Loucy (cell line): ENCODE results near the gene SDK1.

Experiments
- H2AFZ ChIP-seq: fragments of 200-600 bp; sonication (generic); 2 replicates; pipeline ENCODE4 v1.6.0; 2016; ENCODE audit warnings: antibody characterized with exemption, mild to moderate bottlenecking, low read length, moderate library complexity
- H3F3A ChIP-seq: fragments of 200-600 bp; 2 replicates; pipeline ENCODE4 v1.6.0; 2016; ENCODE audit warnings: antibody characterized with exemption, low read depth, mild to moderate bottlenecking
- H3K27me3 ChIP-seq: fragments of 200-600 bp; sonication (generic); 2 replicates; pipeline ENCODE4 v1.6.1; 2014; ENCODE audit warnings: low read length, mild to moderate bottlenecking; ENCODE audit not compliant: insufficient read depth, poor library complexity, severe bottlenecking
- H3K36me3 ChIP-seq: fragments of 200-600 bp; sonication (generic); 2 replicates; pipeline ENCODE4 v1.6.1; 2016; ENCODE audit warnings: low read length; ENCODE audit not compliant: insufficient read depth
- H3K4me1 ChIP-seq: fragments of 200-600 bp; sonication (generic); 2 replicates; pipeline ENCODE4 v1.5.1; 2014; ENCODE audit warnings: low read length, mild to moderate bottlenecking; ENCODE audit not compliant: insufficient read depth, poor library complexity, severe bottlenecking
- H3K4me2 ChIP-seq: fragments of 200-600 bp; sonication (generic); 2 replicates; pipeline ENCODE4 v1.6.0; 2014; ENCODE audit warnings: antibody characterized with exemption, low read length, low read depth, mild to moderate bottlenecking; ENCODE audit not compliant: poor library complexity, severe bottlenecking
- H3K4me3 ChIP-seq: fragments of 200-600 bp; sonication (generic); 2 replicates; pipeline ENCODE4 v1.5.1; 2014; ENCODE audit warnings: low read length, mild to moderate bottlenecking, mixed read lengths; ENCODE audit not compliant: poor library complexity, severe bottlenecking
- H3K79me2 ChIP-seq: fragments of 200-600 bp; sonication (generic); 2 replicates; pipeline ENCODE4 v1.6.1; 2014; ENCODE audit warnings: low read length; ENCODE audit not compliant: insufficient read depth
- H3K9ac ChIP-seq: fragments of 200-600 bp; sonication (generic); 2 replicates; pipeline ENCODE4 v1.6.0; 2014; ENCODE audit warnings: mild to moderate bottlenecking, low read depth, low read length, moderate library complexity; ENCODE audit not compliant: poor library complexity, severe bottlenecking
- H3K9me2 ChIP-seq: fragments of 200-600 bp; sonication (generic); replicated peaks from 2 replicates; pipeline ENCODE4 v1.6.1; 2016; ENCODE audit warnings: low read depth, low read length, mixed read lengths
- H3K9me3 ChIP-seq: fragments of 200-600 bp; sonication (generic); 2 replicates; pipeline ENCODE4 v1.6.1; 2014; ENCODE audit warnings: mild to moderate bottlenecking, antibody characterized with exemption, low read length, low read depth; ENCODE audit not compliant: insufficient read depth
- H4K20me1 ChIP-seq: fragments of 200-600 bp; sonication (generic); 2 replicates; pipeline ENCODE4 v1.6.0; 2014; ENCODE audit warnings: antibody characterized with exemption, low read length, mild to moderate bottlenecking; ENCODE audit not compliant: insufficient read depth, poor library complexity, severe bottlenecking
- EZH2phosphoT487 ChIP-seq: fragments of 200-600 bp; IDR thresholded peaks from 2 replicates; pipeline ENCODE4 v1.6.1; 2018; ENCODE audit warnings: antibody characterized with exemption, mild to moderate bottlenecking, moderate library complexity, borderline replicate concordance
- TF ChIP-seq, protein P1 (sequence below): fragments of 200-600 bp; sonication (generic); conservative IDR thresholded peaks from 2 replicates; pipeline ENCODE4 v1.5.1; 2014; ENCODE audit warnings: mild to moderate bottlenecking, antibody characterized with exemption, low read length

The SDK1 gene

GRCh38 chr7:3374239-3374638 lies 73.2 kb downstream of the SDK1 start:
- H3K9me3 ChIP-seq: no peaks in the 10 kb centered on the region
- no peaks in the 10 kb centered on the region for H3K79me2 ChIP-seq
- peaks cover 10% of the 10 kb centered on the region for H3K4me1 ChIP-seq
- H3K36me3 ChIP-seq: no peaks in the 10 kb centered on the region
- no peaks in the 10 kb centered on the region for H3F3A ChIP-seq
- TF ChIP-seq EZH2phosphoT487: no peak
- TF ChIP-seq, protein P1, sequence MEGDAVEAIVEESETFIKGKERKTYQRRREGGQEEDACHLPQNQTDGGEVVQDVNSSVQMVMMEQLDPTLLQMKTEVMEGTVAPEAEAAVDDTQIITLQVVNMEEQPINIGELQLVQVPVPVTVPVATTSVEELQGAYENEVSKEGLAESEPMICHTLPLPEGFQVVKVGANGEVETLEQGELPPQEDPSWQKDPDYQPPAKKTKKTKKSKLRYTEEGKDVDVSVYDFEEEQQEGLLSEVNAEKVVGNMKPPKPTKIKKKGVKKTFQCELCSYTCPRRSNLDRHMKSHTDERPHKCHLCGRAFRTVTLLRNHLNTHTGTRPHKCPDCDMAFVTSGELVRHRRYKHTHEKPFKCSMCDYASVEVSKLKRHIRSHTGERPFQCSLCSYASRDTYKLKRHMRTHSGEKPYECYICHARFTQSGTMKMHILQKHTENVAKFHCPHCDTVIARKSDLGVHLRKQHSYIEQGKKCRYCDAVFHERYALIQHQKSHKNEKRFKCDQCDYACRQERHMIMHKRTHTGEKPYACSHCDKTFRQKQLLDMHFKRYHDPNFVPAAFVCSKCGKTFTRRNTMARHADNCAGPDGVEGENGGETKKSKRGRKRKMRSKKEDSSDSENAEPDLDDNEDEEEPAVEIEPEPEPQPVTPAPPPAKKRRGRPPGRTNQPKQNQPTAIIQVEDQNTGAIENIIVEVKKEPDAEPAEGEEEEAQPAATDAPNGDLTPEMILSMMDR: no peak
- no peak overlapping the region for H3K4me3 ChIP-seq
- no peak overlapping the region for H3K4me2 ChIP-seq
- no peak overlapping the region for H3K9ac ChIP-seq
- H4K20me1 ChIP-seq: no peaks in the 10 kb centered on the region
- H3K9me2 ChIP-seq: no peaks in the 10 kb centered on the region
- no peaks in the 10 kb centered on the region for H3K27me3 ChIP-seq
- H2AFZ ChIP-seq: no peak overlapping the region

GRCh38 chr7:3378390-3379150 lies 77.5 kb downstream of the SDK1 start:
- no peak overlapping the region for H2AFZ ChIP-seq
- TF ChIP-seq, protein P1: no peak
- TF ChIP-seq EZH2phosphoT487: no peak
- no peak overlapping the region for H3K9ac ChIP-seq
- no peaks in the 10 kb centered on the region for H3K27me3 ChIP-seq
- H3K36me3 ChIP-seq: no peaks in the 10 kb centered on the region
- no peak overlapping the region for H3K4me3 ChIP-seq
- H3K4me1 ChIP-seq: no peaks in the 10 kb centered on the region
- no peaks in the 10 kb centered on the region for H3K9me2 ChIP-seq
- no peaks in the 10 kb centered on the region for H3F3A ChIP-seq
- H3K4me2 ChIP-seq: no peak overlapping the region
- H3K9me3 ChIP-seq: no peaks in the 10 kb centered on the region
- no peaks in the 10 kb centered on the region for H4K20me1 ChIP-seq
- H3K79me2 ChIP-seq: no peaks in the 10 kb centered on the region

GRCh38 chr7:3380034-3380433 lies 79.0 kb downstream of the SDK1 start:
- no peak overlapping the region for H3K4me2 ChIP-seq
- no peaks in the 10 kb centered on the region for H3K27me3 ChIP-seq
- H3K9me3 ChIP-seq: no peaks in the 10 kb centered on the region
- no peak overlapping the region for H3K4me3 ChIP-seq
- H3K9ac ChIP-seq: no peak overlapping the region
- no peaks in the 10 kb centered on the region for H3K79me2 ChIP-seq
- H3K4me1 ChIP-seq: no peaks in the 10 kb centered on the region
- no peak overlapping the region for H2AFZ ChIP-seq
- H3F3A ChIP-seq: no peaks in the 10 kb centered on the region
- TF ChIP-seq EZH2phosphoT487: no peak
- TF ChIP-seq, protein P1: no peak
- H3K9me2 ChIP-seq: no peaks in the 10 kb centered on the region
- H3K36me3 ChIP-seq: no peaks in the 10 kb centered on the region
- H4K20me1 ChIP-seq: no peaks in the 10 kb centered on the region
